NCI-H187 treated with DMSO at 0.1 percent for 48 hours (cell line): ENCODE data around the gene RPGRIP1L.

Experiments used
- DNase-seq: peaks from one replicate; lab custom pipeline; 2025; lab: John Stamatoyannopoulos, UW

The RPGRIP1L gene

DNA sequence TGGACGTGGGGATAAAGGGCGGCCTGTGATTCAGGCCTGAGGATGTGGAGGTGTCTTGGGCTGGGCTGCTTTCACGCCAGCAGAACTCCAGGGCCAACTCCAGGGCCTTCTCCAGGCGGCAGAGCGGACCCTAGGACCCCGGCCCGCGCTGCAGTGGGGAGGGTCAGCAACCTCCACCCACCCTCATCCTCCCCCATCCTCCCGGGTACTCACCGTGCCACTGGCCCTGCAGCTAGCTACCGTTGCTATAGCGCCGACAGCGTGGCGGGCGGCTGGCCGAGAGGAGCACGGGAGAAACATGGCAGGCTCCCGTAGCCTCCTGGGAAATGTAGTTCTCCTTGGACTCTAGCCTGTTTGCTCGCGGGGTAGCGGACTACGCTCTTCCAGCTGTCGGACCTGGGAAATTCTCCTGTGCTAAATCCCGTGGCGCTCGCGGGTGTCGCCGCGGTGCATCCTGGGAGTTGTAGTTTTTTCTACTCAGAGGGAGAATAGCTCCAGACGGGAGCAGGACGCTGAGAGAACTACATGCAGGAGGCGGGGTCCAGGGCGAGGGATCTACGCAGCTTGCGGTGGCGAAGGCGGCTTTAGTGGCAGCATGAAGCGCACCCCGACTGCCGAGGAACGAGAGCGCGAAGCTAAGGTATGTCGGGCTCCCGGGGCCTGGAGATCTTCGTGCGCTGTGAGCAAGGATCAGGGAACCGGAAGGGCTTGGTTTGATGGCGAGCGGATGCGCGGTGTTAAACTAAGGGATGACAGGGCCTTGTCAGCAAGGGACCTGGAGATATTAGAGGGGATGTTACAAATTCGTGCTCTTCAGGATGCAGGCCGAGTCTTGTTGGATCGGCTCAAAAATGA lies at the start of gene RPGRIP1L, which contains the start of gene FTO:
TSS of gene RPGRIP1L (minus strand) at position 270 of the 855 bp plus-strand sequence. CDS start 3,136 bp downstream, outside the sequence.
TSS of gene FTO (plus strand) at position 567 of the 855 bp plus-strand sequence.
- DNase-seq = peak; percentile 81

DNA sequence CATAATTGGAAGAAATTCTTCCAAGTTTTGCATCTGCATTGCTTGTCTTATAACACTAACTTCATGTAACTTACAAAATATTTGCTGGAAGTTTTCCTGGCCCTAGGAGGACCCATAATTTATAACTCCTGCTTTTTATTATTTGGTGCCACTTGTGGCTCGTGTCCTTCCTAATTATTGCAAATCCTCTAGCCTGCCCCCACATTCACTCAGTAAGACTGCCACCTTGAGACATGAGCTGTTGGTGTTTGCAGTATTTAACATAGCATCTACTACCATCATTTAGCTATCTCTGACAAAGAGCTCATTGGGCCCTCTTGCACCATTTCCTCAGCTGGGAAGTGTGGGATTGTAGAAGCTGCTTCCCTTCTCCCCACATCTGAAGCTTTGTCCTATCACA lies 49.8 kb upstream of the RPGRIP1L start:
- no peak for DNase-seq

DNA sequence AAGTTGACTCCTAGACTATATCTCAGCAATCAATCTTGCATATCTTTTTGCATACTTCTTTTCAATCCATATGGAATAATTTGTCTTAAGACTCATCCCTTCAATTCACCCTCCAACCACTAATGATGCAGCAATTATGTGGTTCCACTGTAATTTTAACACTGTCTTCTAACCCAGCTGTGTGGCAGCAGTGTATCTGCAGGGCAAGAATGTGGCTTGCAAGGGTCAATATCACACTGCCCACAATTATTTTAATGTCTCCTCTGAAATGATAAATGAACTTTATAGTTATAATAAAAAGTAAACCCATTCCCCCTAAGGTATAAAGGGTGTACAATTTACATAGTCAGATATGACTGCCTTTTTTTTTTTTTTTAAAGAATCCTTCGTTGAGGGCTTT lies 48.9 kb upstream of the RPGRIP1L start:
- no peak for DNase-seq

DNA sequence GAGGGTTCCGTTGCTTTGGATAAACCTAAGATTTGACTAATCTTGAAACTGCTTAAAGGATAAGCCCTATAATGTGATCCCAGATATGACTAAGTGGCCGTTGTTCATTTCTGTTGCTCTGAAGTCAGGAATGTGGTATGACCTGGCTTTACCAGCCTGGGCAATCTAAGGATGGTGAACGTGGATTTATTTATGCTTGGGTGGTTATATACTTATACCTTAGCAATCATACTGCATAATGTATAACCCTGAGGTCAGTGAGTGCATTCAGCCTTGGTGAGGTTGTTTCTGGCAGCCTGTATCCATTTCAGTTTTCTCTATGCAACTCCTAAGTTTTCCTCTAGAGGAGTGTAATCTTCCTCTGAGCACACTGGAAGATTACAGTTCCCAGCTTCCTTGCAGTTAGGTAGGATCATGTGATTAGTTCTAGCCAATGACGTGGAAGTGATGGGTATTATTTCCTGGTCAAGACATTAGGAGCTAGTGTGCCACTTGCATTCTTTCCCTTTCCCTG lies 42.2 kb upstream of the RPGRIP1L start:
- DNase-seq = no peak

DNA sequence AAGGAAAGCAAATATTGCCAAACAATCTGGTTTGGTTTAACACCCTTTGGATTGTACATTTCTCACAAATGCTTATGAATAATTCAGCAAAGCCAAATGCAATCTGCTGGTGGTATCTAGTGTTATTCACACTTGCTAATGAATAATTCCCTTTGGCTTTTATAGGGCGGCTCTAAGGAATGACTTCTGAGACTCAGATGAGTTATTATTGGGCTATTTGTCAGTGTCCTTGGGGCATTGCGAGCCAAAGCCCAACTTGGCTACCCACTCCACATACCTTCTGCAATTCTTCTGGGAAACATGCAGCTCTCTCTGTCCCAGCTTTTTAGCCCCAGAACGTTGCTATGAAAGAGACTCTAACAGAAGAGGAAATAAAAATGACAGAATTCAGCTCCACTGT lies 41.4 kb upstream of the RPGRIP1L start:
- no peak for DNase-seq

DNA sequence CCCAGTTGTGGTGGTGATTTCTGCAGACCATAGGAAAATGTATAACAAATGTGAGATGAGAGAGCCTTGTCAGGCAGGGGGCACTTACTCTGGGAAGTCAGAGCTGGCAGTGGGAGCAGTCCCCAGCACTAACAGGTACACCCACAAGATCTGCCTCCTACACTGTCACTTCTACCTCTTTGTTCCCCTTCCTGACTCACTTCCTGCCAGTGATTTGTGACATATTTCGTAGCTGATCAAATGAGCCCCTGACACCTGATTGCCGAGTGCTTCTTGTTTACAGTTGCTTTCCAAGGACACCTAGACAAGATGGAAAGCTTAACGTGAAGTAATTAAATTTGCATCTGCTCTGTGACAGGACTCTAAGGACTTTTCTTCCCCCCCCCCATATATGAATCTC lies 40.8 kb upstream of the RPGRIP1L start:
- DNase-seq = no peak

DNA sequence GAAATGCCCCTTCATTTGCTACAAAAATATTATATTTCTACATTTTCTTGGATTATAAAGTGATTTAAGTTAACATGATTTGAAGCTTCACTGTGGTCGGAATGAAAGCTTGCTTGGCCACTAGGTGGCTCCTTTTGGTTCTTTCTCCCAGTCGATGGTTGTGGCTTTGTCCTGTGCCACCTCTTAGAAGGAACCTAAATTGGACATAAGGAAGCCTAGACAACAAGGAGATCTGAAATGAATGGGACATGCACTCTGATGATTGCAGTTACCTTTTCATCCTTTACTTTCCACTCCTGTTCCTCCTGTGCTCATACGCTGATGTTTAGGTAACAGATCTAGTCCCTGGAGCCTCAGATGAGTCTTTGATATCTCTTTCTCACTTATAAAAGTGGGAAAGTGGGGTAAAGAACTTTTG lies 39.5 kb upstream of the RPGRIP1L start:
- DNase-seq = no peak

DNA sequence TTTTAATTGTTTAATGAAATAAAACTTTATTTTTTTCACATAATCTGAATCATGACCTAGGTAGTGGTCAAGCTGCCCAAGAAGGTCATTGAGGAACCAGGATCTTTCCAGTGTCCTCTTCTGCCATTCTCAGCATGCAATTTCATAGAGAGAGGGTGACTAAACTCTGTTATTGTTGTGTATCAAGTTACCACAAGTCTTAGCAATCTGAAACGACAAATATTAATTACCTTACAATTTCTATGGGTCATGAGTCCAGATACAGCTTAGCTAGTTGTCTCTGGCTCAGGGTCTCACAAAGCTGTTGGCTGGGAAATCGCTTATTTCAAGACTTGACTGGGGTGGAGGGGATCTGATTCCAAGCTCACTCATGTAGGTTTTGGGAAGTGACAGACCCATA lies 37.9 kb upstream of the RPGRIP1L start:
- DNase-seq = no peak

DNA sequence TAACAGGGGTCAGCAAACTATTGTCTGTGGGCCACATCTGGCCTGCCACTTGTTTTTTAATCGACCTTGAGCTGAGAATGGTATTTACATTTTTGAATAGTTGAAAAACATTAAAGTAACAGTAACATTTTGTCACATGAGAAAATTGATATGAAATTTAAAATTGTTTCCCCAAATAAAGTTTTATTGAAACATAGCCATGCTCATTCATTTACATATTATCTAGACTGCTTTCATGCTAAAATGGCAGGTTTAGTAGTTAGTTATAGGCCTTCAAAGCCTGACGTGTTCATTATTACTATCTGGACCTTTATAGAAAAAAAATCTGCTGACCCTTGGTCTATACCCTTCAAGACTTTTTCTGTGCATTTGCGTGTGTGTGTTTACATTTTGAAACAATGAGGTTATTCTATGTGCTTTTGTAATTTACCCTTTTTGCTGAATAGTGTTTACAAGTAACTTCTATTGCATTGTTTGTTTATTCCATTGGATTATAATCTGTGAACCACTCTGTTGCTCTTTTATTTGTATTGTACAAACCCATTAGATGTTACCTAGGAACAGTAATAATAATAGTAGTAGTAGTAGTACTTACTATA lies 37.4 kb upstream of the RPGRIP1L start:
- no peak for DNase-seq

DNA sequence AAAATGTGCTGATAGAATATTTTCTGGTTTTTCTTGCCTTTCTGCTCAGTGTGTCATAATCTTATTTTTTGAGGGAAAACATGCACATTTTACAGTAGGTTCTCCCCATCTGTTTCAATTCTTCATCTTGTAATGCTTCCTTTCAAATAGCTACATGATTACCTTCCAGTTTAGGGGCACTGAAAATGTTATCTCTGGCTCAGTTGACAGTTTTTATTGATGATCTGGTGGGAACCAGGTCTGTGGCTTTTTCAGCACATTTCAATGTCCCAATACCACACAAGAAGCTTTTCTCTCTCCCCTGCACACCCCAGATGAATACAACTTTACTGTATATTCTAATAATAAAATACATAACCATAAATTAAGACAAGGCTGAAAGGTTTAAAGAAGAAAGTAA lies 36.8 kb upstream of the RPGRIP1L start:
- no peak for DNase-seq

DNA sequence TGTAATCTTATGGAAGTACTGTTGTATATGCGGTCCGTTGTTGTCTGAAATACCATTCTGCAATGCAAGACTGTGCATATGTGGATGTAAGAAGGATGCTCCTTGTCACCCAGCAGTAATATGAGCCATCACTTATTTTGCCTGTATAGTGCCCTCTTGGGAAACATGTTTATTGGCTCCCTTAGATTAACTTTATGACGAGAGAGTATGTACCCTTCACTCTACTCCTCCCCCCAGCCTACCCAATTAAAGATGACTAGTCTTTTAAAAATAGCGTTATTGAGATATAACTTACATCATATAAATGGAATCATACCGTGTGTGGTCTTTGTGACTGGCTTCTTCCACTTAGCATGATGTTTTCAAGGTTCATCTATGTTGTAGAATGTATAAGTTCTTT lies 33.9 kb upstream of the RPGRIP1L start:
- no peak for DNase-seq

DNA sequence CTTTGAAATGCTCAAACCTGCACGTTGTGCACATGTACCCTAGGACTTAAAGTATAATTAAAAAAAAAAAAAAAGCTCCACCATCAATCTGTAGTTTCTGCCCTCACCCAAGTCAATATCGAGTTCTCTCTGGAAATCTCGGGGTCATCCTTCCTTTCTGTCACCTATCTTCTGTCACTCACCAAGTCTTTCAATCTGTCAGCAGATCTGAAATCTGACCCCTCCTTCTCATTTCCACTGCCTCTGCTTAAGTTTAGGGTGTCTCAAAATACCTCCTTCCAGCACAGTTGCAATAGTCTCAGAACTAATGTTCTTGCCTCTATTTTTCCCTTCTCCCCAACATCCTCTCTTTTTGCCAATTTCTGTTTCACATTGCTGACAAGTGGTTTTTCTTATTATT lies 32.6 kb upstream of the RPGRIP1L start:
- DNase-seq = no peak

DNA sequence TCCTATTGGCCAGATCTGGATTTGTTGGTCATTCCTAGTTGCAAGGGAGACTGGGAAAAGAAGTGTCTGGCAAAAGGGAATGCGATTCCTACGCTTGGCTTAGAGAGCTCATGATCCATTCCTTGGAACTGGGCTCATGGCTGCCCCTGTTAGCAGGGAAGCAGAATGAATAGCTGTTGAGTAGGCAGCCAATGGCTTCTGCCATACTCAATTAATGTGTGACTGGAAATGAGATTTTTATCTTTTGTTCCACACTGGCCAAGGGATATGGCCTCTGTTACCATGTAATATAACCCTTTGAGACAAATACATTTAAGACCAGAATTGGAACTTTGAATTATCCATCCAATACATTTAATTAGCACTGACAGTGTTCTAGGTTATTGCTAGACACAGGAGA lies 31.2 kb upstream of the RPGRIP1L start:
- DNase-seq = no peak

DNA sequence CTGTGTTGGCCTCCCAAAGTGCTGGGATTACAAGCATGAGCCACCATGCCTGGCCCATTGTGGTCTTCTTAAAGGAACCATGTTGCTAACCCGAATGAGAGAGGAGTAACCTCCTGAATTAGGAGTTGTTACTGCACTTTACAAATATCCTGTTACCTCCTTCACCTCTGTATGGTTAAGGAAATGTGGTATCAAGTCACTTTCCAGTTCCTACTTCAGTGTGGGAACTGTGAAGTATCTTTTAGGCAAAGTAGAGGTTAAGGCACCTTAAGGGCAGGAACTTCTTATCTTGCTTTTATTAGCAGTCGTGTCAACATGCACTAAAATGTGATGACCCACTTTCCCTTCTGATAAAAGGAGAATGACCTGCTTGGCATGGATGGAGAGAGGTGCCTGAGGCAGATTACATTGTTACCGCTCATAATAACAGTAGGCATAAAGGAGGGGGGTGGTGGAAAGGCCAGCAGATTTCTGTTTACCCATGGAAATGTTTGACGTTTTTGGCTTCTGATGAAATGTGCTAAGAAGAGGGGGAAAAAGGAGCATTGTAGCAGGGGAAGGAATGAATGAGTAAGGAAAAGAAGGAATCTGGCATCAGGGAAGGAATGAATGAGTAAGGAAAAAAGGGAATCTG lies 28.8 kb upstream of the RPGRIP1L start:
- DNase-seq = no peak

DNA sequence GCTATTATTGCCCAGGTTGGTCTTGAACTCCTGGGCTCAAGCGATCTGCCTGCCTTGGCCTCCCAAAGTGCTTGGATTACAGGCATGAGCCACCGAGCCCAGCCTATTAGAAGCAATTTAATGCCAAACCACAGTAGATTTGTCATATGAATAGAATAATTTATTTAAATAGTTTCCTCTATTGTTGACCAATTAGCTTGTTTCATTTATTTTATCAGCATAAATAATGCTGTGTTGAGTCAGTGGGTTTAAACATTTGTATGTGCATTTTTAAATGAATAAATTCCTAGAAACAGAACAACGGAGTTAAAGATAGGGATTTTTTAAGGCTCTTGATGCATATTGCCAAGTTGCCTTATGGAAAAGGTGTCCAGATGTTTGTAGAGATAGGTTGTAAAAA lies 27.0 kb upstream of the RPGRIP1L start:
- DNase-seq = no peak

DNA sequence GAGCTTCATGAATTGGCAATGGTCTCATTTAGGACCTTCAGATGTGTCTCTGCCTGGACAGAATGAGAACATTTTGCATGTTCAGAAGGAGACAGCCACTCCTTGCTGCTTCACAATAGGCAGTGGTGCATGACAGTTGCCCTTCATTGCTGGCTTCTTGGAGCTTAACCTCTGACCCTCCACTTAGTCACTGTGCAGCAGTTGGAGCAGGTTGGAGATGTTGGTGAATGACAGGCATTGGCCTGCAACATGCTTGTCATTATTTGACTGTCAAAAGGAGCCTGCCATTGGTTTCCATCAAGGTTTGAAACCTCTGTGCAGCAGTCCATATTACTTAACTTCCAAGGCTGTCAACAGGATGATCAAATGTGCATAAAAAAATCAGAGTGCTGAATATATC lies 23.0 kb upstream of the RPGRIP1L start:
- peak; percentile 15 for DNase-seq

DNA sequence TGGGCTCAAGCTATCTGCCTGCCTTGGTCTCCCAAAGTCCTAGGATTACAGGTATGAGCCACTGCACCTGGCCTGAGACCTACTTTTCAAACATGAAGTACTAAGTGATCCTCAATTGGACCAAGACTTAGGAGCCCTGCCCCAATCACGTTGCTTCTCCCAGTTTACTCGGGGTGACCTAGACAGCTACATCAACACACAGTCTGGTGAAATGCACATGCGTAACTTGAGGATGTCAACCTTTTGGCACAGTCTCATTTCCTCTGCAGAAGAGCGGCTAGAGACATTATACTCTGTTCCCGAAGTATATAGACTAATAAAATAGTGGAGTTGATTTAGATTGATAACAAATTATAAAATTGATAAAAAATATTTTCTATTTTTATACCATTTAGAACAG lies 17.4 kb upstream of the RPGRIP1L start:
- DNase-seq = no peak

DNA sequence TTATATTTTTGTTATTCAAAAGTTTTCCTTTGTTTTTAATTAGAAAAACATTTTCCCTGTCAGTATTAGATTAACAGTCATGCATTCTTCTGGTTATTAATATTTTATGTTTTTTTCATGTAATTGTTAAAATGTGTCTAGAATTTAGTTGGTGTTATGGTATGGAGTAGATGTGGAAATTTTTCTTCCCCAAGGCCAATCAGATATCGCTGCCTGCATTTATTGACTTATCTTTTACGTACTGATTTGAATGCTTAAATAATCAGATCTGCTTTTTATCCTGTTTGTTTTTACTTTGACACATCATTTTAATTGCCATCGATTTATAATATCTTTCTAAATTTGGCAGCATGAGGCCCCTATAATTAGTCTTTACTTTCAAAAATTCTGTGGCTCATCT lies 13.9 kb upstream of the RPGRIP1L start:
- DNase-seq = no peak

DNA sequence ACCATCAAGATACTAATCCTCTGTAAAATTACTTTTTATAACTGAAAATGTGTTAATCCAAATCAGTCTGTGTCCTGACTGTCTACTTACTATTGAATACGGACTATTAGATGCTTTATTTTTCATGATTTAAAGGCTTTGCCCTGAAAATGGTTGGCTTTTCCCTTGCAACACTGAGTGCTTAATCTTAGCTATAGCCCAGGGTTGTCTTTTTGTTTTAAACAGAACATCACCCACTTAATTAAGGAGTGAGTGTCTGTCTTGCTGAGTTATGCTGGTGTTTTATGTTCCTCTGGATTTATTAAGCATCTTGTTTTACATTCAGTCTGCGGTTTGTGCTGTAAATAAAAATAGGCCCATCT lies 11.3 kb upstream of the RPGRIP1L start:
- no peak for DNase-seq

DNA sequence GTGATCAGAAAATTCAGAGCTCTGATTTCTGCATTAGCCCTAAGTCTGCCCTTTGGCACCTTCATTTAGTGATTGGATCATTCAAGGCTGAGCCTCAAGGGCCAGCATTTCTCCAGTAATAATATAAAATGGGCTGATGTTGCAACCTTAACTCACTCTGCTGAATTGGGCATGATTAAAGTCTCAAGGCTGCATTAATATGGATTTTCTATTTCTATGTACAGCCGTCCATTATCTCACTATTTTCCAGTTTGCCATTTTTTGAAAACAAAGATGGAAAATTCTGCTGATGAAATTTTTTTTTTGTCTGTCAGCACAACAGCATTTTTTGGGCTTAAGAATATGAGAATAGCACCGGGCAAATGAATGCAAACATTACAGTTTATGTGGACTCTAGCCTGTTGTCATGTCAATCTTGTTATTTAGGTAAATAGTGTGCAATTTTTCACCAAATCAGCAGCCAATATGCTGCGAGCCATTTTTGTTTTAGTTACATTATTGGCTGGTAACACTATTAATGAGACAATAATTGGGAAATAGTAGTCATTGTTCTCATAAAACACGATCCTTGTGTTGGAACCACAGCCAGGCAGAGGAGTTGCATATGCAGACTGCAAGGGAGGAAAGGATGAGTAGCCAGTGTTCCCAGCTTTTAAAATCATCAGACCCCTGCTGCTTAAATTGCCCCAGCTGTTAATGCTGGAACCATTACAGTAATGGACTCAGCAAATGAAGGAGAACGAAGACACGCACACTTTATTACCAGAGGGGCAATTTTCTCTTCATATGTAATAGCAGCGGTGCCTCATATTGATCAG lies 10.8 kb upstream of the RPGRIP1L start:
- peak; percentile 4 for DNase-seq

DNA sequence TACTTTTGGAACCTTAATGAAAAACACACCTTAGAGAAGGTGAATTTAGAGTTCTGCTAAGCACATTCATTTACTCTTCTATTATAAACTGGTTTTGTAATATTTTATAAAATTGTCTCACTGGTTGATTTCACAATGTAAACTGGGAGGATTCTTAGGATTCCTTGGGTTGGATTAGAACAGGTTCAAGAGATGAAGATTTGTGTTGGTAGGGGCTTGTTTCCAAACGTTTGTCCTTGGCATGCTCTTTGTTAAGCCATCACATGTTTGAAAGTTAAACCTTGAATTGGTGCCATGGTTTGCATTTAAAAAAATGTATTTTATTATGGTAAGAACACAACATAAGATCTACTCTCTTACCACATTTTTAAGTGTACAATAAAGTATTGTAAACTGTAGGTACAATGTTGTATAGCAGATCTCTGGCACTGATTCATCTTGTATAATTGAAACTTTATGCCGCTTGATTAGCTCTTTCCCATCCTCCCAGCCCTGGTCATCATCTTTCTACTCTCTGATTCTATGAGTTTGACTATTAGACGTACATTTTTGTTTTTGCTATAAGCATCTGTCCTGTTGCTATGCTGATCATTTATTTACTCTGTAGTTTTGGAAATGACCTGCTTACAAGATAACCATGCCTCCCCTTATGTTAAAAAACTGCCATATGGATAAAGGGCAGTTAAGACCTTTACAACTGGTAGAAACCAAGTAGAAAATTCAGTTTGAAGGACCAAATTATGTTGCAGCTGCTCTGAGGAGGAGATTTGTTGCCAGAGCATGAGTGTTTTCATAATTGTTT lies 9.9 kb upstream of the RPGRIP1L start:
- DNase-seq = no peak
